ENCODE measurements around the gene TMEM170A. TPM values are rescaled to one million over a fixed set of nuclear protein-coding genes. Genes with fewer than 3 reads are reported as not detected.
A peak's percentile ranks its signal among the peaks of the same experiment; 100 is the strongest.

The TMEM170A gene
- total and polyA plus RNA-seq, 10 of the 15 experiments (the other 5 are each of a cell fraction or from before 2014, with no cell fraction given): 7.3 to 28.2 (median 20.9) TPM

DNA sequence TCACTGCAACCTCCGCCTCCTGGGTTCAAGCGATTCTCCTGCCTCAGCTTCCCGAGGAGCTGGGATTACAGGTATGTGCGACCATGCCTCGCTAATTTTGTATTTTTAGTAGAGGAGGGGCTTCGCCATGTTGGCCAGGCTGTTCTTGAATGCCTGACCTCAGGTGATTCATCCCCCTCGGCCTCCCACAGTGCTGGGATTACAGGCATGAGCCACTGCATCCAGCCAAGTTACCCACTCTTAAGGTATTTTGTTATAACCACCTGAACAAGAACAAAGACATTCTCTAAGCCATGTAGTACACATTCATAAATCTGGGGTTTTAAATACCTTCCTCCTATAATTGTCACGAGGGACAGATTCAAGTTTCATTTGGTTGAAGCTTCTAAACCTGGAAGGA lies 12.3 kb upstream of the TMEM170A start (continued):
- TF ChIP-seq, protein P1, sequence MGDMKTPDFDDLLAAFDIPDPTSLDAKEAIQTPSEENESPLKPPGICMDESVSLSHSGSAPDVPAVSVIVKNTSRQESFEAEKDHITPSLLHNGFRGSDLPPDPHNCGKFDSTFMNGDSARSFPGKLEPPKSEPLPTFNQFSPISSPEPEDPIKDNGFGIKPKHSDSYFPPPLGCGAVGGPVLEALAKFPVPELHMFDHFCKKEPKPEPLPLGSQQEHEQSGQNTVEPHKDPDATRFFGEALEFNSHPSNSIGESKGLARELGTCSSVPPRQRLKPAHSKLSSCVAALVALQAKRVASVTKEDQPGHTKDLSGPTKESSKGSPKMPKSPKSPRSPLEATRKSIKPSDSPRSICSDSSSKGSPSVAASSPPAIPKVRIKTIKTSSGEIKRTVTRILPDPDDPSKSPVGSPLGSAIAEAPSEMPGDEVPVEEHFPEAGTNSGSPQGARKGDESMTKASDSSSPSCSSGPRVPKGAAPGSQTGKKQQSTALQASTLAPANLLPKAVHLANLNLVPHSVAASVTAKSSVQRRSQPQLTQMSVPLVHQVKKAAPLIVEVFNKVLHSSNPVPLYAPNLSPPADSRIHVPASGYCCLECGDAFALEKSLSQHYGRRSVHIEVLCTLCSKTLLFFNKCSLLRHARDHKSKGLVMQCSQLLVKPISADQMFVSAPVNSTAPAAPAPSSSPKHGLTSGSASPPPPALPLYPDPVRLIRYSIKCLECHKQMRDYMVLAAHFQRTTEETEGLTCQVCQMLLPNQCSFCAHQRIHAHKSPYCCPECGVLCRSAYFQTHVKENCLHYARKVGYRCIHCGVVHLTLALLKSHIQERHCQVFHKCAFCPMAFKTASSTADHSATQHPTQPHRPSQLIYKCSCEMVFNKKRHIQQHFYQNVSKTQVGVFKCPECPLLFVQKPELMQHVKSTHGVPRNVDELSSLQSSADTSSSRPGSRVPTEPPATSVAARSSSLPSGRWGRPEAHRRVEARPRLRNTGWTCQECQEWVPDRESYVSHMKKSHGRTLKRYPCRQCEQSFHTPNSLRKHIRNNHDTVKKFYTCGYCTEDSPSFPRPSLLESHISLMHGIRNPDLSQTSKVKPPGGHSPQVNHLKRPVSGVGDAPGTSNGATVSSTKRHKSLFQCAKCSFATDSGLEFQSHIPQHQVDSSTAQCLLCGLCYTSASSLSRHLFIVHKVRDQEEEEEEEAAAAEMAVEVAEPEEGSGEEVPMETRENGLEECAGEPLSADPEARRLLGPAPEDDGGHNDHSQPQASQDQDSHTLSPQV (IDR thresholded peaks at IDR 0.05): no peak
- TF ChIP-seq KLF5 (IDR thresholded peaks at IDR 0.05; ENCODE audit: partially characterized antibody): no peak
- no peak for TF ChIP-seq TARDBP (IDR thresholded peaks at IDR 0.05; ENCODE audit: borderline replicate concordance)

DNA sequence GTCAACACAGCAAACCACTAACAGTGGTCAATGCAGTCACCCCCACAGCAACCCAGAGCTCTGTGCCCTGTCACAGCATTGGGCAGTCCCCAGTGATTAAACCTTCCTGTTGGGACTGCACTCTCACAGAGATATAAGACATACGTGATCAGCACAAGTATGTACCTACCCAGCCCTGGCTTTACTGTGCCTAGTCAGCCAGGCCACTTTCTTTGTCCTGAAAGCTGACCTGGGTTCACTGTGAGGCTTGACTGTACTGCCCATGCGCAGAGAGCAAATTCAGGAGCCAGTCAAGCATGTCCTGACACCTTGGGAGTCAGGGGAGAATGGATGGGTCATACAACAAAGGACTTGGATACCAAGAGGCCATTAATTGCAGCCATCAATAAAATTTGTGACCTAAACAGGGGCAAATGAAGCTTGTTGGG lies 10.9 kb upstream of the TMEM170A start:
- Histone ChIP-seq H4K20me1 (ENCODE audit: control insufficient read depth, insufficient read depth) (no peaks in the 10 kb centered on the region), H3K27ac (ENCODE audit: control insufficient read depth, insufficient read depth) (no peak overlapping the region), H2AFZ (ENCODE audit: control insufficient read depth, low read depth, low read length) (no peak overlapping the region), H3K4me1 (ENCODE audit: control insufficient read depth, insufficient read depth, low read length) (no peaks in the 10 kb centered on the region), H3K4me3 (no peak overlapping the region), H3K9me3 (replicated peaks; ENCODE audit: control insufficient read depth, insufficient read depth, low read length) (no peaks in the 10 kb centered on the region), H3K4me2 (ENCODE audit: control insufficient read depth, insufficient read depth) (no peak overlapping the region), H3K36me3 (ENCODE audit: control insufficient read depth in 2 of 2, insufficient read depth in 2 of 2, low read length in 1 of 2) (no peaks in the 10 kb centered on the region), H3K27me3 (replicated peaks in 1 of 2; ENCODE audit: control insufficient read depth in 2 of 2, insufficient read depth in 2 of 2, low read length in 1 of 2) (no peaks in the 10 kb centered on the region; a peak in 1 of 4 replicates), H3K79me2 (ENCODE audit: control insufficient read depth, insufficient read depth, low read length) (no peaks in the 10 kb centered on the region), H3K9ac (ENCODE audit: control insufficient read depth, insufficient read depth, low read length) (no peak overlapping the region)
- ChIA-PET POLR2A (interaction anchor here (1.3 kb wide), 1 partner anchor 42 kb away, joined by 5 read pairs; no protein-coding TSS in a partner anchor), SMC1A (ENCODE audit: uncharacterized antibody, unreplicated experiment) (interaction anchor here (0.7 to 1.7 kb wide), 3 partner anchors 16 to 146 kb away, joined by 3 to 6 read pairs (median 3); no protein-coding TSS in a partner anchor), CTCF (interaction anchor here (0.7 to 9.1 kb wide), 6 partner anchors 10 to 237 kb away, joined by 3 to 95 read pairs (median 5); no protein-coding TSS in a partner anchor), RAD21 (ENCODE audit: unreplicated experiment) (interaction anchor here (0.6 to 1.7 kb wide), 2 partner anchors 12 to 140 kb away, joined by 4 to 5 read pairs; no protein-coding TSS in a partner anchor)
- peak; percentile 48 for ATAC-seq
- WGBS (ENCODE audit: insufficient coverage, insufficient replicate concordance, low lambda C conversion rate, missing lambda C conversion rate): 25% methylated on average over 2 of the region's 2 CpGs
- TF ChIP-seq BHLHE40 (IDR thresholded peaks at IDR 0.05; ENCODE audit: borderline replicate concordance in 1 of 2, low read depth in 2 of 2, low read length in 1 of 2): no peak
- TF ChIP-seq, protein P2, sequence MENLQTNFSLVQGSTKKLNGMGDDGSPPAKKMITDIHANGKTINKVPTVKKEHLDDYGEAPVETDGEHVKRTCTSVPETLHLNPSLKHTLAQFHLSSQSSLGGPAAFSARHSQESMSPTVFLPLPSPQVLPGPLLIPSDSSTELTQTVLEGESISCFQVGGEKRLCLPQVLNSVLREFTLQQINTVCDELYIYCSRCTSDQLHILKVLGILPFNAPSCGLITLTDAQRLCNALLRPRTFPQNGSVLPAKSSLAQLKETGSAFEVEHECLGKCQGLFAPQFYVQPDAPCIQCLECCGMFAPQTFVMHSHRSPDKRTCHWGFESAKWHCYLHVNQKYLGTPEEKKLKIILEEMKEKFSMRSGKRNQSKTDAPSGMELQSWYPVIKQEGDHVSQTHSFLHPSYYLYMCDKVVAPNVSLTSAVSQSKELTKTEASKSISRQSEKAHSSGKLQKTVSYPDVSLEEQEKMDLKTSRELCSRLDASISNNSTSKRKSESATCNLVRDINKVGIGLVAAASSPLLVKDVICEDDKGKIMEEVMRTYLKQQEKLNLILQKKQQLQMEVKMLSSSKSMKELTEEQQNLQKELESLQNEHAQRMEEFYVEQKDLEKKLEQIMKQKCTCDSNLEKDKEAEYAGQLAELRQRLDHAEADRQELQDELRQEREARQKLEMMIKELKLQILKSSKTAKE (IDR thresholded peaks at IDR 0.05; ENCODE audit: low read depth, poor library complexity, severe bottlenecking): no peak
- TF ChIP-seq MEF2B (IDR thresholded peaks at IDR 0.05; ENCODE audit: partially characterized antibody, poor library complexity, severe bottlenecking): no peak
- no peak for TF ChIP-seq NFIC (IDR thresholded peaks at IDR 0.05; ENCODE audit: low read depth, low read length)
- TF ChIP-seq HDAC6 (IDR thresholded peaks at IDR 0.05; ENCODE audit: unreplicated experiment): no peak
- no peak for TF ChIP-seq POLR2A (IDR thresholded peaks at IDR 0.05; ENCODE audit: low read depth, low read length)
- TF ChIP-seq POLR2AphosphoS5 (IDR thresholded peaks at IDR 0.05; ENCODE audit: low read length): no peak
- in situ Hi-C loops (cut with MboI): no loop called here
- FAIRE-seq: no peak
- DNase-seq (ENCODE audit: low read depth, low spot score): no peak
- intact Hi-C loops (cut with micrococcal nuclease; ENCODE audit: unreplicated experiment): no loop called here
- no TSS peak for BruUV-seq (replicated peaks)
